GM23338 (cell line): ENCODE data around the gene FCN1. TPM values are rescaled to one million over a fixed set of nuclear protein-coding genes. Genes with fewer than 3 reads are reported as not detected.

ENCODE experiments used
- ETS1 ChIP-seq: IDR thresholded peaks from 2 replicates; pipeline ENCODE4 v1.6.1; 2016; ENCODE audit warnings: antibody characterized with exemption
- polyA plus RNA-seq: library from polyadenylated mRNA; unstranded; fragments of >200 nt; fragmentation: Nextera tagmentation; extraction: Ambion mirVana; gene quantifications from 2 replicates; pipeline ENCODE4 v1.2.1, GENCODE V29; 2016
- small RNA-seq: library from RNA; depleted of rRNA; stranded (forward); fragments of <200 nt; gene quantifications from one replicate; pipeline ENCODE3, GENCODE V24; 2014; ENCODE audit warnings: low replicate concordance
- total RNA-seq: library from RNA; depleted of rRNA; stranded (reverse); fragments of >200 nt; shearing (Covaris generic); gene quantifications from 2 replicates; pipeline ENCODE4 v1.2.3, GENCODE V29; 2014; rRNA removed

Gene FCN1
- total and polyA plus RNA-seq, 2 experiments from 2014 or later, result not detected

- TF ChIP-seq ETS1, result no peak
These were observed 61.8 kb downstream of the FCN1 start (continued) for GRCh38 chr9:134855900-134856377.

Small RNA genes within 50 kb of the gene (small RNA-seq; reads per million reads assigned to genes)
- not detected for gene AL603650.1

Other genes with a start within 250 kb of the FCN1 start
- gene FCN2, start 37.1 kb downstream of the FCN1 start, total RNA-seq, result not detected in 2 replicates
- gene FCN2, start 37.1 kb downstream of the FCN1 start, polyA plus RNA-seq, result not detected in 2 replicates
- 30.4 and 40.1 TPM in 2 replicates for gene OLFM1, start 169.8 kb upstream of the FCN1 start, total RNA-seq
- gene OLFM1, start 169.8 kb upstream of the FCN1 start, polyA plus RNA-seq, result 20.6 and 24.5 TPM in 2 replicates